HFFc6 (cell line): ENCODE data around the gene DEK. TPM values are rescaled to one million over a fixed set of nuclear protein-coding genes. Genes with fewer than 3 reads are reported as not detected.

ENCODE experiments used
- DNase-seq: peaks from one replicate; pipeline ENCODE4 v3.0.0-alpha.2; 2018
- H3K27ac Mint-ChIP-seq: 2 replicates; pipeline ENCODE4 v1.8.0; 2020; ENCODE audit warnings: mild to moderate bottlenecking, mixed read lengths
- H3K27me3 Mint-ChIP-seq: 2 replicates; pipeline ENCODE4 v1.8.0; 2021; ENCODE audit warnings: mild to moderate bottlenecking, moderate library complexity, mixed read lengths; ENCODE audit not compliant: insufficient read depth
- H3K36me3 Mint-ChIP-seq: 2 replicates; pipeline ENCODE4 v1.8.0; 2021; ENCODE audit warnings: low read depth, mixed read lengths
- H3K4me1 Mint-ChIP-seq: 2 replicates; pipeline ENCODE4 v1.8.0; 2020; ENCODE audit warnings: low read depth, mixed read lengths
- H3K4me3 Mint-ChIP-seq: 2 replicates; pipeline ENCODE4 v1.8.0; 2020; ENCODE audit warnings: mild to moderate bottlenecking, moderate library complexity, mixed read lengths
- H3K9me3 Mint-ChIP-seq: 2 replicates; pipeline ENCODE4 v1.8.0; 2020; ENCODE audit warnings: mild to moderate bottlenecking, mixed read lengths
- total RNA-seq, 6 experiments: library from RNA; stranded (reverse); fragmentation: NEBNext Ultra II Directional; extraction: Animal tissue kit (Norgen Biotek cat#: 25700); gene quantifications; 2 replicates in 1 of 6; 3 replicates in 5 of 6; pipeline ENCODE4 v1.2.3, GENCODE V29; 2021
- TF ChIP-seq, protein P1 (sequence below): fragments of 200-600 bp; sonication (generic); IDR thresholded peaks from 2 replicates; pipeline ENCODE4 v1.5.0; 2021; ENCODE audit warnings: antibody characterized with exemption, mild to moderate bottlenecking

The DEK gene
- total RNA-seq, 6 experiments from 2014 or later, result 76.7 to 144 (median 132) TPM

DNA sequence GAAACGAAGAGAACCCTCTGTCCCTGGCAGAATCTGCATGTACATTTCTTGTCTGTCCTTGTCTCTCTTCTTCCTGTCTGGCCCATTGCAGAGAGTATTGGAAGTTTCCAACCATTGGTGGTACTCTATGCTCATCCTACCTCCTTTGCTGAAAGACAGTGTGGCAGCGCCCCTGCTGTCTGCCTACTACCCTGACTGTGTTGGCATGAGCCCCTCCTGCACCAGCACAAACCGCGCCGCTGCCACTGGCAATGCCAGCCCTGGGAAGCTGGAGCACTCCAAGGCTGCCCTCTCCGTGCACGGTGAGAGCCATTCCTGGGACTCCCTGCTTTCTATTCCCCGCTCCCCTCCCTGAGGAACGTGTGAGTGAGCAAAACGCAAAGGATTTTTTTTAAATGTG lies 76.6 kb downstream of the DEK start:
- TF ChIP-seq, protein P1, sequence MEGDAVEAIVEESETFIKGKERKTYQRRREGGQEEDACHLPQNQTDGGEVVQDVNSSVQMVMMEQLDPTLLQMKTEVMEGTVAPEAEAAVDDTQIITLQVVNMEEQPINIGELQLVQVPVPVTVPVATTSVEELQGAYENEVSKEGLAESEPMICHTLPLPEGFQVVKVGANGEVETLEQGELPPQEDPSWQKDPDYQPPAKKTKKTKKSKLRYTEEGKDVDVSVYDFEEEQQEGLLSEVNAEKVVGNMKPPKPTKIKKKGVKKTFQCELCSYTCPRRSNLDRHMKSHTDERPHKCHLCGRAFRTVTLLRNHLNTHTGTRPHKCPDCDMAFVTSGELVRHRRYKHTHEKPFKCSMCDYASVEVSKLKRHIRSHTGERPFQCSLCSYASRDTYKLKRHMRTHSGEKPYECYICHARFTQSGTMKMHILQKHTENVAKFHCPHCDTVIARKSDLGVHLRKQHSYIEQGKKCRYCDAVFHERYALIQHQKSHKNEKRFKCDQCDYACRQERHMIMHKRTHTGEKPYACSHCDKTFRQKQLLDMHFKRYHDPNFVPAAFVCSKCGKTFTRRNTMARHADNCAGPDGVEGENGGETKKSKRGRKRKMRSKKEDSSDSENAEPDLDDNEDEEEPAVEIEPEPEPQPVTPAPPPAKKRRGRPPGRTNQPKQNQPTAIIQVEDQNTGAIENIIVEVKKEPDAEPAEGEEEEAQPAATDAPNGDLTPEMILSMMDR, result no peak
- Mint-ChIP-seq H3K4me1 (0 out of 2 replicates have a peak, but pooled peaks cover 9% of the 10 kb centered on the region), H3K27me3 (no peaks in the 10 kb centered on the region; the same call in 1 of the 2 replicates), H3K36me3 (peaks cover 9% of the 10 kb centered on the region), H3K9me3 (no peaks in the 10 kb centered on the region), H3K27ac (no peak overlapping the region), H3K4me3 (no peak overlapping the region)
- DNase-seq, result no peak

DNA sequence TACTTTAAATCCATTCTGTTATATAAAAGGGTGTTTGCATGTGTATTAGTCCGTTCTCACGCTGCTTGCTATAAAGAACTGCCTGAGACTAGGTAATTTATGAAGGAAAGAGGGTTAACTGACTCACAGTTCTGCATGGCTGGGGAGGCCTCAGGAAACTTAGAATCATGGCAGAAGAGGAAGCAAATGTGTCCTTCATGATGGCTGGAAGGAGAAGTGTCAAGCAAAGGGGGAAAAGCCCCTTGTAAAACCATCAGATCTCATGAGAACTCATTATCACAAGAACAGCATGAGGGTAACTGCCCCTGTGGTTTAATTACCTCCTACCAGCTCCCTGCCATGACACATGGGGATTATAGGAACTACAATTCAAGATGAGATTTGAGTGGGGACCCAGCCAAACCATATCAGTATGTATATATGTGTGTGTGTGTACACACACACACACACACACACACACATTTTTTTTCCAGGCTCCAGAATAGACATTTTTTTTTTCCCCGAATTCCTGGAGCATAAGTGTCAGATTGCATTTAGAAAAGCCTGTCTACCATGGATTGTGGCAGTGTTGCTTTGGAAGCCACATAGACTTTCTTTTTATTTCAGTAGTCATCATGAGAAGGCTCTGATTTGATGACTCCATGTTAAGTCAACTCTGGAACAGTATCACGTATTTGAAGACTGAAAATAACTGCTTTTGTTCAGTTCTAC lies 77.6 kb downstream of the DEK start:
- Mint-ChIP-seq H3K27ac (peak overlapping the region; percentile 8), H3K9me3 (no peaks in the 10 kb centered on the region), H3K4me3 (no peak overlapping the region), H3K27me3 (no peaks in the 10 kb centered on the region), H3K36me3 (peaks cover 8% of the 10 kb centered on the region), H3K4me1 (0 out of 2 replicates have a peak, but pooled peaks cover 9% of the 10 kb centered on the region)
- DNase-seq, result no peak
- TF ChIP-seq, protein P1, result no peak

DNA sequence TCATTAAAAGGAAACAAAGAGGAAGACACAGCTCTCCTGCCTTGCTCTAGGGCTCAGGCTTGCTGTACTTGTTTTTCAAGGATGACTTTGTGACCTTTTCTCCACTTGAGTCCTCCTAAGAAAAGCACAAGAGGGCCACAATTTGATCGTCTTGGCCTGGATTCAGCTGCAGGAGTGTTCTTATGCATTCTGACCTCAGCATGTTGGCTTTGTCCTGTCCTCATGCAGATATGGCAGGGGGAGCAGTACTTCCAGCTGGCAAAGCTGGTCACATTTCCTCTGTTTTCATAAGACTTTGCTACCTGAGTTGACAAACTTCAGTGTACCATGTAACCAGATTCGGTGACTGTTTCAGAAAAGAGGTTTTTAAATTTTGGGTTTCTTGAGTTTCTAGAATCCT lies 78.3 kb downstream of the DEK start:
- Mint-ChIP-seq H3K27me3 (no peaks in the 10 kb centered on the region), H3K4me1 (0 out of 2 replicates have a peak, but pooled peaks cover 9% of the 10 kb centered on the region), H3K27ac (peak overlapping the region; percentile 29; the same call in 1 of the 2 replicates), H3K4me3 (no peak overlapping the region), H3K9me3 (no peaks in the 10 kb centered on the region), H3K36me3 (peaks cover 2% of the 10 kb centered on the region)
- no peak for DNase-seq
- TF ChIP-seq, protein P1, result no peak

DNA sequence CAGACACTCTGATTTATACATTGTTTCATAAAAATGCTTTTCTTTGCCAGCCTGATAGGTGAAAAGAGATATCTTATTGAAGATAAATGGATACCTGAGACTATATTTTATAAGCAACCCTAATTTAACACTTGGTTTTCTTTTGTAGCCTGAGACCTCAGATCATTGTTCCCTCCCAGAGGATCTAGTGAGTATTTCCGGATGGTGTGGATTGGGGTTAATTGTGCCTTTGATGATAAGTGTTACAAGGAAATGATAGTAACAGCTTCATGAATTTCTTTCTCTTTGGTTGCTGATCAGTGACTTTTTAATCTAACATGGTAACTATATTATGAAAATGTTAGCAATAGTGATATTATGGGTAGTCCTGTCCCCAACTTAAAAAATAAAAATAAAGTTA lies 78.7 kb downstream of the DEK start:
- TF ChIP-seq, protein P1, result no peak
- no peaks in the 10 kb centered on the region for H3K27me3 Mint-ChIP-seq
- DNase-seq, result no peak
- no peak overlapping the region for H3K27ac Mint-ChIP-seq
- no peak overlapping the region for H3K4me3 Mint-ChIP-seq
- no peaks in the 10 kb centered on the region for H3K9me3 Mint-ChIP-seq
- no peaks in the 10 kb centered on the region; the same call in 1 of the 2 replicates for H3K36me3 Mint-ChIP-seq
- H3K4me1 Mint-ChIP-seq, result 0 out of 2 replicates have a peak, but pooled peaks cover 9% of the 10 kb centered on the region

DNA sequence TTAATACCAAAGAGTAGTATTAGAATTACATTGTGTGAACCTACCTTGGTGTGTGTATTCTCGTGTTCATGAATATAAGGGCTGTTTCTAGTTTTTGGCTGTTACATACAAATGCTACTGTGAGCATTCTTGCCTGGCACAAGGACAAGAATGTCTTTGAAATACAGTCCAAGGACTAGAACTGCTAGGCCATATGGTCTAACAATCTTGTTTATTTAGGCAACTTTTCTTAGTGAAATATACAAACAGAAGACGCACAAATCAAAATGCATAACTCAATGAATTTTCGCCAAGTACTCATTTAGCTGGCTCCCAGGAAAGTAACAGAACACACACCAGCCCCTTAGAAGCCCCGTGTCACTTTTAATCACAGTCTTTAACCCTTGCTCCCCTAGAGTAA lies 80.6 kb downstream of the DEK start:
- Mint-ChIP-seq H3K36me3 (no peaks in the 10 kb centered on the region; the same call in 1 of the 2 replicates), H3K27me3 (no peaks in the 10 kb centered on the region), H3K4me3 (no peak overlapping the region), H3K9me3 (no peaks in the 10 kb centered on the region), H3K27ac (no peak overlapping the region), H3K4me1 (0 out of 2 replicates have a peak, but pooled peaks cover 9% of the 10 kb centered on the region)
- no peak for DNase-seq
- TF ChIP-seq, protein P1, result no peak
